Endometrium (tissue), 2 donors: ENCODE data around the gene CELF6.

ENCODE experiments used
- FAIRE-seq: peaks from 2 replicates; lab custom pipeline; 2012; peaks lifted over from hg19 to GRCh38; lab: Jason Lieb, UNC
- donor health status: control.
- donor health status: control.

Gene CELF6

GRCh38 chr15:72271895-72272212, 48.1 kb downstream of the CELF6 start:
- no peak for FAIRE-seq

GRCh38 chr15:72271221-72271620, 48.7 kb downstream of the CELF6 start:
- no peak for FAIRE-seq

GRCh38 chr15:72269739-72270138, 50.2 kb downstream of the CELF6 start:
- no peak for FAIRE-seq

GRCh38 chr15:72265031-72265430, 54.9 kb downstream of the CELF6 start:
- FAIRE-seq = no peak

- no peak for FAIRE-seq
Observed at GRCh38 chr15:72252663-72253299, 67.2 kb downstream of the CELF6 start.

GRCh38 chr15:72249142-72249810, 70.7 kb downstream of the CELF6 start:
- FAIRE-seq = no peak

- no peak for FAIRE-seq
Observed at GRCh38 chr15:72248514-72248913, 71.4 kb downstream of the CELF6 start.

GRCh38 chr15:72242775-72243370, 77.1 kb downstream of the CELF6 start:
- no peak for FAIRE-seq

- no peak for FAIRE-seq
Observed at GRCh38 chr15:72239652-72240051, 80.3 kb downstream of the CELF6 start.

GRCh38 chr15:72238586-72238985, 81.4 kb downstream of the CELF6 start:
- no peak for FAIRE-seq

- no peak for FAIRE-seq
Observed at GRCh38 chr15:72237853-72238224, 82.1 kb downstream of the CELF6 start.

- no peak for FAIRE-seq
Observed at GRCh38 chr15:72237029-72237852, 82.7 kb downstream of the CELF6 start.

GRCh38 chr15:72236381-72237003, 83.5 kb downstream of the CELF6 start:
- FAIRE-seq = no peak

- no peak for FAIRE-seq
Observed at GRCh38 chr15:72235298-72235697, 84.7 kb downstream of the CELF6 start.
